HG02610 (cell line): Measurements from ENCODE around the gene ST6GALNAC6.
A peak's percentile ranks its signal among the peaks of the same experiment; 100 is the strongest.

ENCODE experiments used
- ATAC-seq: cut with Tn5 transposase; IDR thresholded peaks from one replicate; pipeline ENCODE4 v1.9.1; 2021; ENCODE audit warnings: mild to moderate bottlenecking, moderate library complexity; ENCODE audit not compliant: unreplicated experiment

ST6GALNAC6 gene

GRCh38 chr9:127899128-127899943, at the start of gene ST6GALNAC6:
ST6GALNAC6 (minus strand) TSS chr9:127899603; CDS start chr9:127897981, 1,622 bp downstream.
- ATAC-seq = peak; percentile 73

GRCh38 chr9:127947841-127948710, 48.7 kb upstream of the ST6GALNAC6 start:
- ATAC-seq = no peak

GRCh38 chr9:127946728-127947127, 47.3 kb upstream of the ST6GALNAC6 start:
- ATAC-seq = no peak

- no peak for ATAC-seq
Measured at GRCh38 chr9:127945942-127946341, 46.5 kb upstream of the ST6GALNAC6 start.

GRCh38 chr9:127945338-127945737, 45.9 kb upstream of the ST6GALNAC6 start:
- ATAC-seq = no peak

GRCh38 chr9:127944586-127945218, 45.3 kb upstream of the ST6GALNAC6 start:
- no peak for ATAC-seq

GRCh38 chr9:127943731-127944144, 44.3 kb upstream of the ST6GALNAC6 start:
- peak; percentile 59 for ATAC-seq

- ATAC-seq = no peak
Measured at GRCh38 chr9:127943011-127943662, 43.7 kb upstream of the ST6GALNAC6 start.

- ATAC-seq = no peak
Measured at GRCh38 chr9:127942216-127943010, 43.0 kb upstream of the ST6GALNAC6 start.

- no peak for ATAC-seq
Measured at GRCh38 chr9:127941961-127942215, 42.5 kb upstream of the ST6GALNAC6 start.

GRCh38 chr9:127941062-127941960, 41.9 kb upstream of the ST6GALNAC6 start:
- ATAC-seq = no peak

GRCh38 chr9:127940593-127940992, 41.2 kb upstream of the ST6GALNAC6 start:
- ATAC-seq = no peak

GRCh38 chr9:127938298-127938690, 38.9 kb upstream of the ST6GALNAC6 start:
- no peak for ATAC-seq

GRCh38 chr9:127937388-127938297, 38.2 kb upstream of the ST6GALNAC6 start, which contains the start of gene DPM2:
DPM2 (minus strand) TSS chr9:127937854; CDS start chr9:127937820, 34 bp downstream.
- ATAC-seq = peak; percentile 88

- ATAC-seq = no peak
Measured at GRCh38 chr9:127937056-127937387, 37.6 kb upstream of the ST6GALNAC6 start.

GRCh38 chr9:127936347-127936852, 37.0 kb upstream of the ST6GALNAC6 start:
- no peak for ATAC-seq

GRCh38 chr9:127935765-127936221, 36.4 kb upstream of the ST6GALNAC6 start:
- no peak for ATAC-seq

- no peak for ATAC-seq
Measured at GRCh38 chr9:127934986-127935385, 35.6 kb upstream of the ST6GALNAC6 start.
